Fibroblast of lung (primary cell): ENCODE results near the gene KRCC1.

Source experiments
- CTCF ChIP-seq, 2 donors: IDR thresholded peaks in 1 of 2; conservative IDR thresholded peaks in 1 of 2; 1 replicate in 1 of 2; 2 replicates in 1 of 2; pipeline ENCODE4 v1.5.1; 2011 to 2012; ENCODE audit warnings: low read length in 2 of 2, control low read depth in 1 of 2, inconsistent platforms in 1 of 2, low read depth in 1 of 2, mild to moderate bottlenecking in 1 of 2
- EZH2 ChIP-seq: IDR thresholded peaks from 2 replicates; pipeline ENCODE4 v1.5.1; 2012; ENCODE audit warnings: low read length, control low read depth, mild to moderate bottlenecking; ENCODE audit errors: missing control alignments

DNA sequence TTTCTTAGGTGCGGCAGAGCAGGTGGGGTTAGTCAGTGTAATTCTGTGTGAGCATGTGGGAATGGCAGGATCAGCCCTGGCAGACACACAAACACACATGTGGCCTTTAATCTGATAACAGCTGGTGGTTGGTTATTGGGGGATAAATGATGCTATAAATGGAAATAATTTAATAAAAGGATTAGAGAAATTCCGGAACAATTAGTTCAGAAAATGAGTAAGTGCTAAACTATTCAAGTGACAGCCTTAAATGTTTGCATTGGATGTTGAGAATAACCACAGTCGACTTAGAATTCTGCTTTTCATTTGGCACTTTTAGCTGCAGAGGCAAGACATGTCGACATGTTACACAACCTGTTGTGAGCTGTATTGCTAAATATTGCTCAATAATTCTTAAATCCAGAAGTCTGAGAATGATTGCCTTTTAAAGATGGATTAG is 19.3 kb upstream of the KRCC1 start:
- TF ChIP-seq CTCF (conservative IDR thresholded peaks at IDR 0.05 in 1 of 2, IDR thresholded peaks at IDR 0.05 in 1 of 2; ENCODE audit: low read depth in 1 of 2, low read length in 2 of 2) (no peak), EZH2 (no peak)
